ENCODE results near the gene GLTPD2. TPM values are rescaled to one million over a fixed set of nuclear protein-coding genes. Genes with fewer than 3 reads are reported as not detected.

The GLTPD2 gene
- total and polyA plus RNA-seq, 2 donors (not counting 3 experiments of a cell fraction or from before 2014, with no cell fraction given), result not detected

GRCh38 chr17:4839221-4839620 lies 50.5 kb downstream of the GLTPD2 start:
- Histone ChIP-seq H3K9me3 (replicated peaks; ENCODE audit: control insufficient read depth, insufficient read depth, low read length) (no peaks in the 10 kb centered on the region), H3K9ac (replicated peaks; ENCODE audit: extremely low read depth, insufficient read depth, low read length) (no peak overlapping the region), H3K9me1 (replicated peaks; ENCODE audit: control insufficient read depth, extremely low read depth, insufficient read depth, low read length) (no peaks in the 10 kb centered on the region), H3K4me2 (ENCODE audit: insufficient read depth, low read length) (no peak overlapping the region), H3K4me1 (ENCODE audit: control insufficient read depth, extremely low read depth, insufficient read depth, low read length) (peaks cover 11% of the 10 kb centered on the region), H4K20me1 (replicated peaks; ENCODE audit: control insufficient read depth, extremely low read depth, insufficient read depth, low read length) (no peaks in the 10 kb centered on the region), H3K36me3 (ENCODE audit: control insufficient read depth in 2 of 2, extremely low read depth in 1 of 2, insufficient read depth in 2 of 2, low read length in 2 of 2) (peaks cover 0 to 7% of the 10 kb centered on the region in 2 experiments), H3K79me2 (ENCODE audit: control insufficient read depth, insufficient read depth, low read length) (peaks cover 69% of the 10 kb centered on the region), H3K4me3 (replicated peaks in 1 of 3; ENCODE audit: insufficient read depth in 1 of 3, low read depth in 1 of 3, low read length in 3 of 3) (no peak overlapping the region), H2AFZ (ENCODE audit: low read depth, low read length) (no peak overlapping the region), H3K27ac (ENCODE audit: insufficient read depth, low read depth, low read length) (no peak overlapping the region), H3K27me3 (ENCODE audit: control insufficient read depth in 2 of 2, insufficient read depth in 2 of 2, low read length in 2 of 2) (no peaks in the 10 kb centered on the region)
- dilution Hi-C loops (cut with MboI; ENCODE audit: extremely low pct_ligation_motif_present, low sequenced_read_pairs) (no loop called here), intact Hi-C loops (cut with micrococcal nuclease) (no loop called here)
- CTCF ChIA-PET, result interaction anchor here (1.4 to 3.3 kb wide), 2 partner anchors 18 to 49 kb away, joined by 7 to 9 read pairs; no protein-coding TSS in a partner anchor
- FAIRE-seq (no peak), DNase-seq (ENCODE audit: low read depth, low spot score) (no peak)
- no TSS peak for BruUV-seq (replicated peaks)
- POLR2A ChIA-PET, result no interaction called here
- TF ChIP-seq POLR2AphosphoS5 (IDR thresholded peaks at IDR 0.05; ENCODE audit: insufficient read depth, low read depth, low read length), result no peak
- TF ChIP-seq MAX (IDR thresholded peaks at IDR 0.05; ENCODE audit: insufficient read depth, insufficient read length), result no peak
- TF ChIP-seq MYC (IDR thresholded peaks at IDR 0.05; ENCODE audit: low read depth, low read length), result no peak
- no peak for TF ChIP-seq EZH2 (IDR thresholded peaks at IDR 0.05; ENCODE audit: borderline replicate concordance, low read depth, low read length, severe bottlenecking)

Other genes starting within 250 kb of the GLTPD2 start
- 78.1 and 79.2 TPM in 2 replicates for gene MYBBP1A, start 233.6 kb upstream of the GLTPD2 start, total RNA-seq
- 26.8 and 29.3 TPM in 2 replicates for gene MYBBP1A, start 233.6 kb upstream of the GLTPD2 start, polyA plus RNA-seq
- gene GGT6, start 228.4 kb upstream of the GLTPD2 start, total RNA-seq, result not detected in 2 replicates
- gene GGT6, start 228.4 kb upstream of the GLTPD2 start, polyA plus RNA-seq, result not detected in 2 replicates
- gene SMTNL2, start 204.4 kb upstream of the GLTPD2 start, total RNA-seq, result not detected in 2 replicates
- gene SMTNL2, start 204.4 kb upstream of the GLTPD2 start, polyA plus RNA-seq, result not detected in 2 replicates
- gene ALOX15, start 147.3 kb upstream of the GLTPD2 start, total RNA-seq, result not detected in 2 replicates
- gene ALOX15, start 147.3 kb upstream of the GLTPD2 start, polyA plus RNA-seq, result not detected in 2 replicates
- gene PELP1, start 84.8 kb upstream of the GLTPD2 start, total RNA-seq, result 58.5 and 63.9 TPM in 2 replicates
- gene PELP1, start 84.8 kb upstream of the GLTPD2 start, polyA plus RNA-seq, result 26.8 and 41.2 TPM in 2 replicates
- 21.3 and 25.2 TPM in 2 replicates for gene ARRB2, start 78.3 kb upstream of the GLTPD2 start, total RNA-seq
- gene ARRB2, start 78.3 kb upstream of the GLTPD2 start, polyA plus RNA-seq, result 18.6 and 19.1 TPM in 2 replicates
- 11.7 and 12.9 TPM in 2 replicates for gene MED11, start 57.5 kb upstream of the GLTPD2 start, total RNA-seq
- gene MED11, start 57.5 kb upstream of the GLTPD2 start, polyA plus RNA-seq, result 21.2 and 23.8 TPM in 2 replicates
- 0.44 TPM in 1 of 2 replicates, not detected in the other for gene ZMYND15, start 49.1 kb upstream of the GLTPD2 start, total RNA-seq
- gene ZMYND15, start 49.1 kb upstream of the GLTPD2 start, polyA plus RNA-seq, result 0.12 and 0.18 TPM in 2 replicates
- 4.8 and 5.4 TPM in 2 replicates for gene CXCL16, start 49.0 kb upstream of the GLTPD2 start, total RNA-seq
- gene CXCL16, start 49.0 kb upstream of the GLTPD2 start, polyA plus RNA-seq, result 6.1 and 7.3 TPM in 2 replicates
- not detected in 2 replicates for gene TM4SF5, start 17.1 kb upstream of the GLTPD2 start, total RNA-seq
- not detected in 2 replicates for gene TM4SF5, start 17.1 kb upstream of the GLTPD2 start, polyA plus RNA-seq
- gene VMO1, start 2.6 kb upstream of the GLTPD2 start, total RNA-seq, result not detected in 2 replicates
- 0.23 and 0.27 TPM in 2 replicates for gene VMO1, start 2.6 kb upstream of the GLTPD2 start, polyA plus RNA-seq
- 203 and 214 TPM in 2 replicates for gene PSMB6, start 7.2 kb downstream of the GLTPD2 start, total RNA-seq
- gene PSMB6, start 7.2 kb downstream of the GLTPD2 start, polyA plus RNA-seq, result 598 and 599 TPM in 2 replicates
- 52.3 and 58.7 TPM in 2 replicates for gene PLD2, start 18.2 kb downstream of the GLTPD2 start, total RNA-seq
- 53.6 and 54.7 TPM in 2 replicates for gene PLD2, start 18.2 kb downstream of the GLTPD2 start, polyA plus RNA-seq
- 87.5 and 89.4 TPM in 2 replicates for gene MINK1, start 44.4 kb downstream of the GLTPD2 start, total RNA-seq
- 46.8 and 53.6 TPM in 2 replicates for gene MINK1, start 44.4 kb downstream of the GLTPD2 start, polyA plus RNA-seq
- gene C17orf107, start 110.6 kb downstream of the GLTPD2 start, total RNA-seq, result 1.0 and 1.5 TPM in 2 replicates
- 0.68 and 0.86 TPM in 2 replicates for gene C17orf107, start 110.6 kb downstream of the GLTPD2 start, polyA plus RNA-seq
- 0.76 and 0.84 TPM in 2 replicates for gene CHRNE, start 114.1 kb downstream of the GLTPD2 start, total RNA-seq
- 1.1 and 1.3 TPM in 2 replicates for gene CHRNE, start 114.1 kb downstream of the GLTPD2 start, polyA plus RNA-seq
- not detected in 2 replicates for gene GP1BA, start 143.3 kb downstream of the GLTPD2 start, total RNA-seq
- gene GP1BA, start 143.3 kb downstream of the GLTPD2 start, polyA plus RNA-seq, result not detected in 2 replicates
- gene SLC25A11, start 151.1 kb downstream of the GLTPD2 start, total RNA-seq, result 50.2 and 58.2 TPM in 2 replicates
- gene SLC25A11, start 151.1 kb downstream of the GLTPD2 start, polyA plus RNA-seq, result 95.2 and 110 TPM in 2 replicates
- 60.2 and 61.0 TPM in 2 replicates for gene RNF167, start 151.3 kb downstream of the GLTPD2 start, total RNA-seq
- gene RNF167, start 151.3 kb downstream of the GLTPD2 start, polyA plus RNA-seq, result 87.6 and 121 TPM in 2 replicates
- gene PFN1, start 159.6 kb downstream of the GLTPD2 start, total RNA-seq, result 1,167 and 1,191 TPM in 2 replicates
- gene PFN1, start 159.6 kb downstream of the GLTPD2 start, polyA plus RNA-seq, result 1,577 and 1,770 TPM in 2 replicates
- 5.1 and 5.5 TPM in 2 replicates for gene ENO3, start 162.2 kb downstream of the GLTPD2 start, total RNA-seq
- 5.9 and 6.5 TPM in 2 replicates for gene ENO3, start 162.2 kb downstream of the GLTPD2 start, polyA plus RNA-seq
- 65.1 and 75.2 TPM in 2 replicates for gene SPAG7, start 178.9 kb downstream of the GLTPD2 start, total RNA-seq
- gene SPAG7, start 178.9 kb downstream of the GLTPD2 start, polyA plus RNA-seq, result 58.4 and 68.6 TPM in 2 replicates
- gene CAMTA2, start 198.7 kb downstream of the GLTPD2 start, total RNA-seq, result 51.0 and 56.7 TPM in 2 replicates
- 33.8 and 47.2 TPM in 2 replicates for gene CAMTA2, start 198.7 kb downstream of the GLTPD2 start, polyA plus RNA-seq
- gene INCA1, start 208.6 kb downstream of the GLTPD2 start, total RNA-seq, result 0.71 and 1.0 TPM in 2 replicates
- 0.99 and 1.0 TPM in 2 replicates for gene INCA1, start 208.6 kb downstream of the GLTPD2 start, polyA plus RNA-seq
- gene KIF1C, start 209.0 kb downstream of the GLTPD2 start, total RNA-seq, result 171 and 174 TPM in 2 replicates
- 33.6 and 33.9 TPM in 2 replicates for gene KIF1C, start 209.0 kb downstream of the GLTPD2 start, polyA plus RNA-seq
- gene SLC52A1, start 246.5 kb downstream of the GLTPD2 start, total RNA-seq, result not detected in 2 replicates
- 0.04 and 0.08 TPM in 2 replicates for gene SLC52A1, start 246.5 kb downstream of the GLTPD2 start, polyA plus RNA-seq

Data from endothelial cell of umbilical vein (primary cell).